Measurements from ENCODE around the gene IL1RAPL2. TPM values are rescaled to one million over a fixed set of nuclear protein-coding genes. Genes with fewer than 3 reads are reported as not detected.

The IL1RAPL2 gene
- total RNA-seq, 2 donors from 2014 or later = not detected

GRCh38 chrX:104833401-104833800 is 267.4 kb downstream of the IL1RAPL2 start:
- H3K4me1 ChIP-seq = no peaks in the 10 kb centered on the region
- TF ChIP-seq CTCF (IDR thresholded peaks at IDR 0.05) = no peak
- no peaks in the 10 kb centered on the region for H3K27me3 ChIP-seq
- DNase-seq (ENCODE audit: low spot score) = no peak
- H3K27ac ChIP-seq = no peak overlapping the region
- H3K9me3 ChIP-seq = peaks cover 0 to 8% of the 10 kb centered on the region in 2 donors
- H3K36me3 ChIP-seq = no peaks in the 10 kb centered on the region
- H3K4me3 ChIP-seq = no peak overlapping the region

DNA sequence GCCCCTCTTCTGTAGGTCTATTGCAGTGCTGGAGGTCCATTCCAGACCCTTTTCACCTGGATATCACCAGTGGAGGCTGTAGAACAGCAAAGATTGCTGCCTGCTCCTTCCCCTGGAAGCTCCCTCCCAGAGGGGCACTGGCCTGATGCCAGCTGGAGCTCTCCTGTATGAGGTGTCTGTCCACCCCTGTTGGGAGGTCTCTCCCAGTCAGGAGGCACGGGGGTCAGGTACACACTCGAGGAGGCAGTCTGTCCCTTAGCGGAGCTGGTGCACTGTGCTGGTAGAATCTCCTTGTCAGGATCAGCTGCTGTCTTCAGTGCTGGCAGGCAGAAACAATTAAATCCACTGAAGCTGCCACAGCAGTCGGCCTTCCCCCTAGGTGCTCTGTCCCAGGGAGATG is 276.6 kb downstream of the IL1RAPL2 start:
- H3K9me3 ChIP-seq = peaks cover 0 to 7% of the 10 kb centered on the region in 2 donors
- H3K36me3 ChIP-seq = no peaks in the 10 kb centered on the region
- H3K27me3 ChIP-seq = no peaks in the 10 kb centered on the region
- H3K4me1 ChIP-seq = no peaks in the 10 kb centered on the region
- DNase-seq (ENCODE audit: low spot score) = no peak
- H3K27ac ChIP-seq = no peak overlapping the region
- H3K4me3 ChIP-seq = no peak overlapping the region
- no peak for TF ChIP-seq CTCF (IDR thresholded peaks at IDR 0.05)

GRCh38 chrX:104852241-104852640 is 286.2 kb downstream of the IL1RAPL2 start:
- DNase-seq (ENCODE audit: low spot score) = no peak
- TF ChIP-seq CTCF (IDR thresholded peaks at IDR 0.05) = no peak
- Histone ChIP-seq H3K4me1 (no peaks in the 10 kb centered on the region), H3K27me3 (no peaks in the 10 kb centered on the region), H3K36me3 (no peaks in the 10 kb centered on the region), H3K4me3 (no peak overlapping the region), H3K27ac (no peak overlapping the region), H3K9me3 (no peaks in the 10 kb centered on the region)

- Histone ChIP-seq H3K27ac (no peak overlapping the region), H3K4me1 (no peaks in the 10 kb centered on the region), H3K9me3 (no peaks in the 10 kb centered on the region), H3K4me3 (no peak overlapping the region), H3K27me3 (no peaks in the 10 kb centered on the region), H3K36me3 (no peaks in the 10 kb centered on the region)
- no peak for DNase-seq (ENCODE audit: low spot score)
- no peak for TF ChIP-seq CTCF (IDR thresholded peaks at IDR 0.05)
Measured at GRCh38 chrX:104854188-104854587, 288.2 kb downstream of the IL1RAPL2 start.

DNA sequence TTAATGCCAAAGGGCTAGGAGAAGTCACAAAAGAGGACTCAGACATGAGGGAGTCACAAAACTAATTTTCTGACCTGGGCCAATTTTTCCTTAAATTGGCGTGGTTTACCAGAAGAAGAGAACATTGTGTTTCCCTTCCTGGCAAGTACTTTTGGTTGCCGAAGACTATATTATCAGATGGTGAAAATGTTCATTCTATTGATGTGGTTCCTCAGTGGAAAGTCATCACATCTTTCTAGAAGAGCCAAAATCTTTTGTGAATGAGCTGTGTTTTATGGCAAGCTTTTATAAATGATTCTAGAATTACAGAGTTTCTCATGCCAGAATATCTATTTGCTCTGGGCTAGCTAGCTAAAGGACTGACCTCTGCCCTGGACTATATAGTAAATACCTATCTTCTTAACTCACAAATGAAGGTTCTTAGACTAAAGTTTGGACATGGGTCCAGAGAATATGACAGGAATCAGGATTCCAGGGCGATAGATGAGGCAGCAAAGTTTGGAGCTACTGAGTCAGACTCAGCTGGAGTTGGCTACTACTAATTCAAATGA is 288.9 kb downstream of the IL1RAPL2 start:
- no peaks in the 10 kb centered on the region for H3K36me3 ChIP-seq
- H3K27ac ChIP-seq = no peak overlapping the region
- H3K4me3 ChIP-seq = no peak overlapping the region
- no peaks in the 10 kb centered on the region for H3K9me3 ChIP-seq
- TF ChIP-seq CTCF (IDR thresholded peaks at IDR 0.05) = no peak
- no peaks in the 10 kb centered on the region for H3K27me3 ChIP-seq
- no peaks in the 10 kb centered on the region for H3K4me1 ChIP-seq
- DNase-seq (ENCODE audit: low spot score) = no peak

DNA sequence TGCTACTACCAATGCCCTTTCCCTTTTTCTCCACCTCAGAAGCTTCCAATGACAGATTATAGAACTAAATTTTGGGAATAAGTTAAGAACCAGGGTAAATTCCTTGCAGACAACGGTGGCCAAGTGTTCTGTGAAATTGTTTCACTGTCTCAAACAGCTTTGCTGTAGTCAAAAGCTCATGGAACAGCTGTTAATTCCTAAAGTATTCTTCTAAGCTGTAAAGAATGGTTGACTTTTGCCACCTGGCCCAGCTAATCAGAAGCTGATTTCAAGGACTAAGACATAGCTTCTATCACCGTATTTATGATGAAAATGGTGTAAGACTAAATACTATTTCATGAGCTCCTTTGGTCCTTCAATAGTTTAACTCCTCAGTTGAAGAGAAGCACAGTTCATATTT is 297.5 kb downstream of the IL1RAPL2 start:
- no peak for TF ChIP-seq CTCF (IDR thresholded peaks at IDR 0.05)
- H3K27me3 ChIP-seq = no peaks in the 10 kb centered on the region
- H3K27ac ChIP-seq = no peak overlapping the region
- no peaks in the 10 kb centered on the region for H3K9me3 ChIP-seq
- no peaks in the 10 kb centered on the region for H3K36me3 ChIP-seq
- H3K4me3 ChIP-seq = no peak overlapping the region
- no peak for DNase-seq (ENCODE audit: low spot score)
- H3K4me1 ChIP-seq = no peaks in the 10 kb centered on the region

Measured in right atrium auricular region (tissue), 2 donors.